ENCODE results near the gene CCZ1B.
"Not testable (repeated sequence)": the region's sequence is repeated elsewhere in the genome, so short reads cannot be mapped to it uniquely, and the experiment has no call there.

DNA sequence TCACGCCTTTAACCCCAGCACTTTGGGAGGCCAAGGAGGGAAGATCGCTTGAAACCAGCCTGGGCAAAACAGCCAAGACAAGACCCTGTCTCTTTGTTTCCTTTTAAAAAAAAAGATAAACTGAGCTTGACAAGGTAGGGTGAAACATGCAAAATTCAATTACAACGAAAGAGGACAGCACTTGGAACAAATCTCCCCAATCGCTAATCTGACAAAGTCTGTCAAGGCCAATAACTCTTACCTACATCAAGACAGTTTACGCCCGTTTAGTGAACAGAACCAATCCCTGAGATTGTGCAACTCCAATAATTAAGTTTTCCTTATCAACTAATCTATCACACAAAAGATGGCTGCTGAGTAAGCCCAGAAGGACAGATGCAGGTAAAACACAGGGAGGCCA, 4.5 kb downstream of the CCZ1B start:
- not testable (repeated sequence) for TF ChIP-seq CTCF (conservative IDR thresholded peaks at IDR 0.05; ENCODE audit: low read length); EZH2phosphoT487 (IDR thresholded peaks at IDR 0.05; ENCODE audit: borderline replicate concordance)
